Calu3 (cell line): Measurements from ENCODE around the gene PLPP3. TPM values are rescaled to one million over a fixed set of nuclear protein-coding genes. Genes with fewer than 3 reads are reported as not detected.

Experiments
- BruUV-seq: library from RNA; stranded (reverse); fragments of 400-500 nt; replicated peaks from 2 replicates; lab custom pipeline; 2021; lab: Mats Ljungman, UMichigan
- CTCF ChIA-PET: fragments of 300-600 bp; sonication (Branson Sonifier 250); formaldehyde crosslinking; loops from one replicate; lab custom pipeline; 2022; ENCODE audit warnings: antibody characterized with exemption; lab: Charles Lee
- DNase-seq: peaks from one replicate; pipeline ENCODE4 v3.0.0; 2022
- H3K27ac Mint-ChIP-seq: one replicate; pipeline ENCODE4 v1.8.0; 2022; ENCODE audit warnings: mixed read lengths; ENCODE audit not compliant: unreplicated experiment
- H3K27me3 Mint-ChIP-seq: one replicate; pipeline ENCODE4 v1.8.0; 2022; ENCODE audit warnings: mixed read lengths; ENCODE audit not compliant: unreplicated experiment
- H3K36me3 Mint-ChIP-seq: one replicate; pipeline ENCODE4 v1.8.0; 2022; ENCODE audit warnings: mild to moderate bottlenecking, moderate library complexity, mixed read lengths; ENCODE audit not compliant: insufficient read depth, unreplicated experiment
- H3K4me1 Mint-ChIP-seq: one replicate; pipeline ENCODE4 v1.8.0; 2022; ENCODE audit warnings: mild to moderate bottlenecking, low read depth, mixed read lengths; ENCODE audit not compliant: unreplicated experiment
- H3K4me3 Mint-ChIP-seq: one replicate; pipeline ENCODE4 v1.8.0; 2022; ENCODE audit warnings: mild to moderate bottlenecking, low read depth, moderate library complexity, mixed read lengths; ENCODE audit not compliant: unreplicated experiment
- H3K9me3 Mint-ChIP-seq: one replicate; pipeline ENCODE4 v1.8.0; 2022; ENCODE audit warnings: low read depth, mixed read lengths; ENCODE audit not compliant: unreplicated experiment
- intact Hi-C: fragments of 100-400 bp; cut with micrococcal nuclease; formaldehyde crosslinking; loops from one replicate; pipeline ENCODE4 v1.10.0; 2022; ENCODE audit not compliant: unreplicated experiment
- total RNA-seq: library from RNA; stranded (reverse); gene quantifications from 2 replicates; pipeline ENCODE4 v1.2.3, GENCODE V29; 2022
- TF ChIP-seq, protein P1 (sequence below): fragments of 200-600 bp; IDR thresholded peaks from one replicate; pipeline ENCODE4 v1.8.0; 2022; ENCODE audit warnings: antibody characterized with exemption; ENCODE audit not compliant: unreplicated experiment

The PLPP3 gene
- total RNA-seq, 1 experiment from 2014 or later = 18.9 TPM

DNA sequence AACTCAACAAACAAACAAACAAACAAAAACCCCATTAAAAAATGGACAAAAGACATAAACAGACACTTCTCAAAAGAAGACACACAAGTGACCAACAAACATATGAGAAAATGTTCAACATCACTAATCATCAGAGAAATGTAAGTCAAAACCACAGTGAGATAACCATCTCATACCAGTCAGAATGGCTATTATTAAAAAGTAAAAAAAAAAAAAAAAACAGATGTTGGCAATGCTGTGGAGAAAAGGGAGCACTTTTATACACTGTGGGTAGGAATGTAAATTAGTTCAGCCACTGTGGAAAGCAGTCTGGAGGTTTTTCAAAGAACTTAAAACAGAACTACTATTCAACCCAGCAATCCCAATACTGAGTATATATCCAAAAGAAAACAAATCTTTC, 94.7 kb downstream of the PLPP3 start:
- H3K4me3 Mint-ChIP-seq = no peak overlapping the region
- no peak for DNase-seq
- no peak overlapping the region for H3K27ac Mint-ChIP-seq
- TF ChIP-seq, protein P1, sequence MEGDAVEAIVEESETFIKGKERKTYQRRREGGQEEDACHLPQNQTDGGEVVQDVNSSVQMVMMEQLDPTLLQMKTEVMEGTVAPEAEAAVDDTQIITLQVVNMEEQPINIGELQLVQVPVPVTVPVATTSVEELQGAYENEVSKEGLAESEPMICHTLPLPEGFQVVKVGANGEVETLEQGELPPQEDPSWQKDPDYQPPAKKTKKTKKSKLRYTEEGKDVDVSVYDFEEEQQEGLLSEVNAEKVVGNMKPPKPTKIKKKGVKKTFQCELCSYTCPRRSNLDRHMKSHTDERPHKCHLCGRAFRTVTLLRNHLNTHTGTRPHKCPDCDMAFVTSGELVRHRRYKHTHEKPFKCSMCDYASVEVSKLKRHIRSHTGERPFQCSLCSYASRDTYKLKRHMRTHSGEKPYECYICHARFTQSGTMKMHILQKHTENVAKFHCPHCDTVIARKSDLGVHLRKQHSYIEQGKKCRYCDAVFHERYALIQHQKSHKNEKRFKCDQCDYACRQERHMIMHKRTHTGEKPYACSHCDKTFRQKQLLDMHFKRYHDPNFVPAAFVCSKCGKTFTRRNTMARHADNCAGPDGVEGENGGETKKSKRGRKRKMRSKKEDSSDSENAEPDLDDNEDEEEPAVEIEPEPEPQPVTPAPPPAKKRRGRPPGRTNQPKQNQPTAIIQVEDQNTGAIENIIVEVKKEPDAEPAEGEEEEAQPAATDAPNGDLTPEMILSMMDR = no peak
- H3K27me3 Mint-ChIP-seq = no peaks in the 10 kb centered on the region
- intact Hi-C loops = no loop called here
- peaks cover 8% of the 10 kb centered on the region for H3K4me1 Mint-ChIP-seq
- no peaks in the 10 kb centered on the region for H3K9me3 Mint-ChIP-seq
- CTCF ChIA-PET = no interaction called here
- H3K36me3 Mint-ChIP-seq = no peaks in the 10 kb centered on the region
- no TSS peak for BruUV-seq

DNA sequence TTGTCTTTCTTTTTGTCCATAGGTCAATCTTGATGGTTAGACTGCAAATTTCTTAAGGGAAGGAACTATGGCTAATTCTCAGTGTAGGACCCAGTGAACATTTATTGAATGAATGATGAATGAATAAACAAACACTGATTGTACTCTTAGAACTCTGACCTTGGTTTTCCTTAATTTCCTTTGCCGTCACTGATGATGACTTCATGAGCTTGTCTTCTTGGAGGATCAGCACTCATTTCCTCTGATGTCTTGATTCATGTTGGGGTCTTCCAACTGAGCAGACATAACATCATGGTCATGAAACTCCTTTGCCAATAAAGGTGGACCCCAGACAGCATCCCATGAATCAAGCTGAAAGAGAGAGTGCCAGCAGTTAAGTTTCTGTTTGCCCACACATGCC, 96.3 kb downstream of the PLPP3 start:
- intact Hi-C loops = no loop called here
- peaks cover 8% of the 10 kb centered on the region for H3K4me1 Mint-ChIP-seq
- H3K27me3 Mint-ChIP-seq = no peaks in the 10 kb centered on the region
- H3K4me3 Mint-ChIP-seq = no peak overlapping the region
- no TSS peak for BruUV-seq
- H3K9me3 Mint-ChIP-seq = no peaks in the 10 kb centered on the region
- CTCF ChIA-PET = no interaction called here
- H3K27ac Mint-ChIP-seq = no peak overlapping the region
- no peak for DNase-seq
- H3K36me3 Mint-ChIP-seq = no peaks in the 10 kb centered on the region
- TF ChIP-seq, protein P1 = no peak

DNA sequence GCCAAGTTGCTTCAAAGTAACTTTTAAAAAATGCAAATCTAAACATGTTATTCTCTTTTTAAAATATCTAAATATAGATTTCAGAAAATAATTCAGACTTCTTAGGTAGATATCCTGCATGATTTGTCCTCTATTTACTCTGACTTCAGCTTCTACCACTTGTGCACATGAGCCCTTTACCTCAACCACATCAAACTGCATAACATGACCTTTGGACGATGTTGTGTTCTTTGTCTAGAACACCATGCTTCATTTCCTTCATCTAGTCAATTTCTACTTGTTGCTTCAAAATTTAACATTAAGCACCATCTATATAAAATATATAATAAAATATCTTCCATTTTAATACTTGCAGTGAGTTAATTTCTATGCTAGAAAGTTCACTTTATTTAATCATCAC, 96.9 kb downstream of the PLPP3 start:
- Mint-ChIP-seq H3K27me3 (no peaks in the 10 kb centered on the region), H3K27ac (no peak overlapping the region), H3K4me1 (peaks cover 8% of the 10 kb centered on the region), H3K9me3 (no peaks in the 10 kb centered on the region), H3K4me3 (no peak overlapping the region), H3K36me3 (no peaks in the 10 kb centered on the region)
- CTCF ChIA-PET = no interaction called here
- TF ChIP-seq, protein P1 = no peak
- intact Hi-C loops = no loop called here
- BruUV-seq = no TSS peak
- DNase-seq = no peak

DNA sequence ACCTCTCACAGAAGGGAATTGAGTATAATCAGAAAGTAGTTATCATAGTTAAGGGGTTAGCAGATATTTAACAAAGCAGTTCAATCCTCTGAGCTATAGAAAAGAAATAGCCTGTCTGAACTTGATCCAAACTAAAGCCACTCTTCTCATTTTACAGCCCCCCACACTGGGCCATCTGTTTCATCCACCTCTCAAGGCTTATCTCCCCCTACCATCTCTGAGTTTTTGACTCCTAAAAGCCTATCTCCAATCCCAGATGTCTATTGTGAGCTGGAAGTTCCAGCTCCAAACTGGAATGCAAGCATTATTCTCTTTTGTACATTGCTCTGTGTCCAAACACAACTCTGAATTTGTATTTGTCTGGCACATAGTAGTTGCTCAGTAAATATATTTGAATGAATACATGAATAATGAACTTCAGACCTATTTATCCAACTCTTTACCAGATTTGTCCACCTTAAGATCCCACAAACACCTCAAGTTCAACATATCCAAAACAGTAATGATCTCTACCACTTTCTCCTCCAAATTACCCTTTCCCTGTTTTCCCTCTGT, 98.1 kb downstream of the PLPP3 start:
- Mint-ChIP-seq H3K27ac (no peak overlapping the region), H3K4me1 (peaks cover 18% of the 10 kb centered on the region), H3K27me3 (no peaks in the 10 kb centered on the region), H3K36me3 (peaks cover 5% of the 10 kb centered on the region), H3K4me3 (no peak overlapping the region), H3K9me3 (no peaks in the 10 kb centered on the region)
- CTCF ChIA-PET = no interaction called here
- no TSS peak for BruUV-seq
- intact Hi-C loops = no loop called here
- TF ChIP-seq, protein P1 = no peak
- DNase-seq = no peak
